AG04450 (cell line): ENCODE results near the gene GPR17. TPM values are rescaled to one million over a fixed set of nuclear protein-coding genes. Genes with fewer than 3 reads are reported as not detected.

Experiments
- CTCF ChIA-PET: fragments of 300-600, 350-600 bp; formaldehyde crosslinking; extraction: SDS; loops from one replicate; lab custom pipeline; 2022; ENCODE audit warnings: antibody characterized with exemption, inconsistent platforms; lab: Charles Lee
- POLR2A ChIA-PET: fragments of 350-600 bp; formaldehyde crosslinking; extraction: SDS; loops from one replicate; lab custom pipeline; 2021; ENCODE audit warnings: antibody characterized with exemption, inconsistent platforms; lab: Yijun Ruan, JAX
- DNase-seq: peaks from one replicate; pipeline ENCODE4 v3.0.0-alpha.2; 2011; ENCODE audit warnings: low read depth, low spot score
- H3K27ac ChIP-seq: one replicate; pipeline ENCODE4 v1.5.1; 2012; ENCODE audit warnings: low read depth, low read length, control low read depth
- H3K27me3 ChIP-seq: one replicate; pipeline ENCODE4 v1.6.0; 2012; ENCODE audit warnings: low read length; ENCODE audit not compliant: control insufficient read depth, insufficient read depth
- H3K4me3 ChIP-seq: 2 replicates; pipeline ENCODE4 v1.5.1; 2011; ENCODE audit warnings: mild to moderate bottlenecking, low read depth, low read length, control low read depth
- H3K9me3 ChIP-seq: 2 replicates; pipeline ENCODE4 v1.5.1; 2012; ENCODE audit warnings: low read length; ENCODE audit not compliant: control insufficient read depth, insufficient read depth
- CTCF ChIP-seq: IDR thresholded peaks from 2 replicates; pipeline ENCODE4 v1.5.1; 2011; ENCODE audit warnings: low read depth, low read length, control low read depth, inconsistent platforms
- polyA plus RNA-seq: library from polyadenylated mRNA; depleted of rRNA; stranded (reverse); fragments of >200 nt; gene quantifications from 2 replicates; pipeline ENCODE4 v1.2.3, GENCODE V29; 2011

GPR17 gene
- polyA plus RNA-seq, 1 experiment = not detected

DNA sequence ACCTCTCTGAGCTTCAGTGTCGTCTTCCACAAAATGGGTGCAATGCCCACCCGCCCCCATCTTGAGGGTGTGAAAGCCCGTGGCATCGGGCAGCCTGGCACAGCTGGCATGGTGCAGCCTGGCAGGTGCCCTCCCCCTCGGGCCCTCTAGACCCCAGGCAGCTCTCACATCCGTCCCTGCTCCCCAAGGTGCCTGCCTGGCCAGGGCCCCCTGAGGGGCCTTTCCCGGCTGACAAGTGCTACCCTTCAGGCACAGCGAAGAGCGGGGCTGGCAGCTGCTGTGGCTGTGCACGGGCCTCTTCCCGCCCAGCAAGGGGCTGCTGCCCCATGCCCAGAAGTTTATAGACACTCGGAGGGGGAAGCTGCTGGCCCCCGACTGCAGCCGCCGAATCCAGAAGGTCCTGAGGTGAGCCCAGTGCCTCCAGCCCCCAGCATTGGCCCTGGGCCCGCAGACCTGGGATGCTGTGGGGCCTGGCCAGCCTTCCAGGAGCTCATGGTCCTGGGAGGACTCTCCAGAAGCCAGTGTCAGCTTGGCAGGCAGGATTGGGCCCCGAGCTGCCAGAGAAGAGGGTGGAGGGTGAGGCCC lies 13.9 kb upstream of the GPR17 start:
- no peaks in the 10 kb centered on the region for H3K27me3 ChIP-seq
- TF ChIP-seq CTCF = no peak
- POLR2A ChIA-PET = no interaction called here
- no peak for DNase-seq
- H3K9me3 ChIP-seq = no peaks in the 10 kb centered on the region; the same call in 1 of the 2 replicates
- CTCF ChIA-PET = no interaction called here
- H3K27ac ChIP-seq = no peak overlapping the region
- H3K4me3 ChIP-seq = no peak overlapping the region

GRCh38 chr2:127632592-127633489 lies 13.1 kb upstream of the GPR17 start:
- Histone ChIP-seq H3K27me3 (no peaks in the 10 kb centered on the region), H3K9me3 (no peaks in the 10 kb centered on the region; the same call in 1 of the 2 replicates), H3K4me3 (no peak overlapping the region), H3K27ac (no peak overlapping the region)
- TF ChIP-seq CTCF = no peak
- CTCF ChIA-PET = no interaction called here
- DNase-seq = no peak
- POLR2A ChIA-PET = no interaction called here

DNA sequence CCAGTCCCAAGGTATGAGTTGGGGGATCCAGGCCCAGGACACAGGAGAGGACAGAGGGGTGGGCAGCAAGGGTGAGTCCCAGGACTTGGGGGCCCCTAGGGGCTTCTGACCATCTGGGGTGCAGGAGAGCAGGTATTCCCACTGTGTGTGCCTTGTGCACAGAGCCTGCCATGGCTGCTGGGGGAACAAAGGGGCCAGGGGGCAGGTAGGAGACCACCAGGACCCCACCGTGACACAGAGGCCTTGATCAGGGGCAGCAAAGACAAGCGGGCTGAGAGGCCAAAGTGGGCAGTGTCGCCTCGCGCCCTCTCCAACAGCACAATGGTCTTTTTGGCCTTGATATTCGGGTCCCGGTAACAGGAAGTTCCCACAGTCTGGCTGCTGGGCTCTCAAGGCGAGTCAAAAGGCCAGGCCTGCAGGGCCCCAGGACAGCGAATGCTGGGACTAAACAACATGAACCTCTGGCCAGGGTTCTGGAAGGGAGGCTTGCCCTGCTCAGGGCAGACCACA lies 12.3 kb upstream of the GPR17 start:
- H3K4me3 ChIP-seq = no peak overlapping the region
- no peak for TF ChIP-seq CTCF
- no peak overlapping the region for H3K27ac ChIP-seq
- no peak for DNase-seq
- ChIA-PET CTCF (no interaction called here), POLR2A (no interaction called here)
- H3K9me3 ChIP-seq = no peaks in the 10 kb centered on the region; the same call in 1 of the 2 replicates
- H3K27me3 ChIP-seq = no peaks in the 10 kb centered on the region

- no peak overlapping the region for H3K4me3 ChIP-seq
- POLR2A ChIA-PET = no interaction called here
- no peak overlapping the region for H3K27ac ChIP-seq
- CTCF ChIA-PET = no interaction called here
- H3K27me3 ChIP-seq = no peaks in the 10 kb centered on the region
- H3K9me3 ChIP-seq = no peaks in the 10 kb centered on the region; the same call in 1 of the 2 replicates
- no peak for TF ChIP-seq CTCF
- no peak for DNase-seq
Measured at GRCh38 chr2:127634066-127634617, 11.8 kb upstream of the GPR17 start.
